Activated CD4-positive, alpha-beta T cell treated with anti-CD3 and anti-CD28 coated beads, Interleukin-2, amount 10 ng/mL, durations not matched to agents 24 days and 14 days (primary cell): Measurements from ENCODE around the gene DIO3. TPM values are rescaled to one million over a fixed set of nuclear protein-coding genes. Genes with fewer than 3 reads are reported as not detected.

Experiments used
- DNase-seq: peaks from one replicate; pipeline ENCODE4 v3.0.0; 2022
- H3K27ac Mint-ChIP-seq: one replicate; pipeline ENCODE4 v1.8.0; 2022; ENCODE audit warnings: mild to moderate bottlenecking, mixed read lengths
- H3K27me3 Mint-ChIP-seq: one replicate; pipeline ENCODE4 v1.8.0; 2022; ENCODE audit warnings: mixed read lengths
- H3K36me3 Mint-ChIP-seq: one replicate; pipeline ENCODE4 v1.8.0; 2022; ENCODE audit warnings: low read depth, mild to moderate bottlenecking, mixed read lengths
- H3K4me1 Mint-ChIP-seq: one replicate; pipeline ENCODE4 v1.8.0; 2021; ENCODE audit warnings: mixed read lengths
- H3K4me3 Mint-ChIP-seq: one replicate; pipeline ENCODE4 v1.8.0; 2022; ENCODE audit warnings: mild to moderate bottlenecking, moderate library complexity, mixed read lengths
- H3K9me3 Mint-ChIP-seq: one replicate; pipeline ENCODE4 v1.8.0; 2021; ENCODE audit warnings: mixed read lengths
- intact Hi-C: fragments of 100-400 bp; cut with micrococcal nuclease; formaldehyde crosslinking; loops from one replicate; pipeline ENCODE4 v1.15.1; 2023
- total RNA-seq: library from RNA; stranded (reverse); gene quantifications from 2 replicates; pipeline ENCODE4 v1.2.3, GENCODE V29; 2022

The DIO3 gene
- total RNA-seq, 1 donor from 2014 or later = not detected

DNA sequence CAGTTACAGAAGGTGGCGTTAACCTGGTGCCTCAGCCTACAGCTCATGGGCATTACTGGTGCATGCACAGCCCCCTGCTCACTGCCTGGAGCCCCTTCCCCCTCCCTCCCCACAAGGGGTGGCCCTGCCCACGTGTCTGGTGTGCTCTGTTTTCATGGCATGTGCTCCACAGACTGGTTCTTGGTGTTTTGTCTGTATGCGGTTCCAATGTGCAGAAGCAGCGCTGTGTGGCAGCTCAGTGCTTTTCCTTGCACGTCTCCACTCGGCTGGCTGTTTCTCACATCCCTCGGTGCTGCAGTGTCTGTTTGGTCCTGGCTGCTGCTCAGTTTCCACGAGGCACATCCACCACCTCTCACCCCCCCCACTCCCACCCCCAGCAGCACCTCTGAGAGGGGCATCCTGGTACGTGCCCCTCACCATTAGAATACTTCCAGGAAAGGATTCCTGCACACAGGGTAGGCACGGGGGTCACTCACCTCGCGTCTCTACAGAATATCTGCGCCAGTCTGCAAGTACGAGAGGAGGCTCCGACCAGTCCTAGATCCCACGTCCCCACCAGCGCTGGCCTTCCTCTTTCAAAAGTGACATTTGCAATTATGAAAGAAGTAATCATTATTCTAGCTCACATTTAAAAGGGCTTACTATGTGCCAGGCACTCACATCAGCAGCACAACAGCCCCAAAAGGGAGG is 27.1 kb downstream of the DIO3 start:
- Mint-ChIP-seq H3K4me1 (peaks cover 2% of the 10 kb centered on the region), H3K9me3 (no peaks in the 10 kb centered on the region), H3K27ac (no peak overlapping the region), H3K27me3 (peaks cover 2% of the 10 kb centered on the region), H3K36me3 (no peaks in the 10 kb centered on the region), H3K4me3 (no peak overlapping the region)
- intact Hi-C loops = no loop called here
- DNase-seq = no peak

DNA sequence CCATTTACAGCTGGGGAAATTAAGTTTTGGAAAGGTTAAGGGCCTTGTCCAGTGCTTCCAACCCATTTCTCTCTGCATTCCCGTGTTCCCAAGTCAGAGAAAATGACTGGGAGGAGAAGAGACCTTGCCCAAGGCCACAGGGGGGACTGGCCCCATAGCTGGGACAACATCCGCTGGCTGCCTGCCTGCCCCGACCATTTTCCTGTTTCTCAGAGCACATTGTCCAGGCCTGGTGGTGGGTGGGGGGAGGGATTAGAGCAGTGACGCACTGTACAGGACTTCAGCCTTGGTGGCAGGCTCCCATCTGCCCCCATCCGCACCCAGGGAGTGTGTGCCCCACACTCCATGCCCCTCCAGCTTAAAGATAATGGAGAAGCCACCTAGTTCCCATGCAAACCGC is 27.7 kb downstream of the DIO3 start:
- no peak overlapping the region for H3K4me3 Mint-ChIP-seq
- H3K4me1 Mint-ChIP-seq = peaks cover 4% of the 10 kb centered on the region
- H3K27me3 Mint-ChIP-seq = peaks cover 2% of the 10 kb centered on the region
- H3K9me3 Mint-ChIP-seq = no peaks in the 10 kb centered on the region
- no peak for DNase-seq
- H3K36me3 Mint-ChIP-seq = no peaks in the 10 kb centered on the region
- H3K27ac Mint-ChIP-seq = no peak overlapping the region
- intact Hi-C loops = no loop called here

DNA sequence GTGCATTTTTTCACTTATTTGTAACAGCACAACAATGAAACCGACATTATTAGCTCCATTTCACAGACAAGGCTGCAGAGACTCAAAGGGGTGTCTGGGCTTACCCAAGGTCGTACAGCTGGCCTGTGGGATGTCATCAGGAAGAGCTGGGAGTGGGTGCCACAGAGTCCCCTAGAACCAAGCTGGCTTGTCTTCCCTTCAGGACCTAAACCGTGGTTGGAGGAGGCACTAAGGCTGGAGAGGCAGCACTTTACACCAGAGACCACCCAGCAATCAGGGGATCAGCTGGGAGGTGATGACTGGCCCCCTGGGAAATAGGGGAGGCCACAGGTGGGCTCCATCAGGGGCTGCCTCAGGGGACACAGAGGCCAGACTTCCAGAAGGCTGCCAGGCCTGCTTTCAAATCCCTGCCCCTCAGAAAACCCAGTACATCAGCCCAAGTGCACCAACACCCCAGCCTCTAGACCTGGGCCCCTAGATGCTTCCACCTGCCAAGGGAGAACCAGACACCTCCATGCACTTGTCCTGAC is 28.3 kb downstream of the DIO3 start:
- peaks cover 2% of the 10 kb centered on the region for H3K27me3 Mint-ChIP-seq
- intact Hi-C loops = no loop called here
- DNase-seq = no peak

DNA sequence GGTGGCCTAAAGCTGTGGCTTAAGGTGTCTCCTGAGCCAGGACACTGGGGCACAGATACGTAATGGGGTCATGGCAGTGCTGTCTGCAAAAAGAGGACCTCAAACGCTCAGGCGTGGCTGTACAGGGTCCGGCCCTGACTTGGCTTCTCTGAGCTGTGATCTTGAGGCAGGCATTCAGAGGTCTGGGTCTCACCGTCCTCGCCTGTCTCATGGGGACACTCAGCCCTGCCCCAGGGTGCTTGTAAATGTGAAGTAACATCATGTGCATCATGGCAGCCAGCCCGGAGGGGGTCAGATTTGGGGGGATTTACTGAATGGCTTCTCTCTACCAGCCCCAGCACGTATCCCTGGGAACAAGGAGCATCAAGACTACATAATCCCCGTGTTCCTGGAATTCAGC is 28.8 kb downstream of the DIO3 start:
- peaks cover 3% of the 10 kb centered on the region for H3K9me3 Mint-ChIP-seq

More for the DNA sequence above, 28.3 kb downstream of the DIO3 start:
- no peak overlapping the region for H3K27ac Mint-ChIP-seq
- no peaks in the 10 kb centered on the region for H3K36me3 Mint-ChIP-seq
- H3K4me1 Mint-ChIP-seq = peaks cover 4% of the 10 kb centered on the region
- H3K4me3 Mint-ChIP-seq = no peak overlapping the region
- no peaks in the 10 kb centered on the region for H3K9me3 Mint-ChIP-seq

DNA sequence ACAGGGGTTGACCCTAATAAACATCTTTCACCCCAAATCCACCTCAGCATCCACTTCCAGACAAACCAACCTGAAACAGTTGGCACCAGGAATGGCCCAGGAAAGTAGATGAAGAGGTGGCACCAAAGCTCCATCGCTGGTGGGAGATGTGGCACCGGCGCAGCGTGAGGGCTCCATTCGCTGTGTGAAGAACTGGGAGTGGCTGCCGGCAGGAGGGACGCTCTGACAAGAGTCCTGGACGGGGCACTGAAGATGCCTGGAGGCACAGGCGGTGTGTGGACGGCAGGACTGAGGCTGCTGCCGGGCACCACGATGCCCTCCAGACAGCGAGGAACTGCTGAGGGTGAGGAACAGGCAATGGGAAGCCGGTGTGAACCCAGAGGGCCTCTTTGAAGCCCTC is 29.3 kb downstream of the DIO3 start:
- no peak overlapping the region for H3K4me3 Mint-ChIP-seq
- no peaks in the 10 kb centered on the region for H3K36me3 Mint-ChIP-seq
- no peak for DNase-seq
- intact Hi-C loops = no loop called here
- peaks cover 7% of the 10 kb centered on the region for H3K9me3 Mint-ChIP-seq
- no peak overlapping the region for H3K27ac Mint-ChIP-seq
- peaks cover 5% of the 10 kb centered on the region for H3K4me1 Mint-ChIP-seq
- H3K27me3 Mint-ChIP-seq = peaks cover 2% of the 10 kb centered on the region

More for the DNA sequence above, 28.8 kb downstream of the DIO3 start:
- no peak for DNase-seq
- Mint-ChIP-seq H3K27ac (no peak overlapping the region), H3K36me3 (no peaks in the 10 kb centered on the region), H3K4me3 (no peak overlapping the region), H3K27me3 (peaks cover 2% of the 10 kb centered on the region), H3K4me1 (peaks cover 4% of the 10 kb centered on the region)
- intact Hi-C loops = no loop called here

DNA sequence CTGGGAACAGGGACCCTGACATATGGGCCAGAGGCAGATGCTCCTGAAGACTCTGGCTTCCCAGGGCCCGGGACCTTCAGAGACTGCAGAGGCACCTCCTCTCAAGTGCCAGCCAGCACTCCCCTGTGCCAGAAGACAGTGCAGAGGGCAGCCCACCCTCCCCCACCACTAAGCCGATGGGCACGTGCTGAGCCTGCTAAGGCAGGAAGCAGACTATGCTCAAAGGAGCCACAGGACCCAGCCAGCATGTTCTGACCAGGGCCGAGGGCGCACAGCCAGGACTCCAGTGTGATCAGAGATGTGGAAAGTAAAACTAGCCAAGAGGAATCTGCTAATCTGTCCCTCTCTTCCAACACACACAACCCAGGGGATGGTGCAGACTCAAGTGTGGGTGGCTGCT is 29.8 kb downstream of the DIO3 start:
- Mint-ChIP-seq H3K36me3 (peaks cover under 1% of the 10 kb centered on the region), H3K9me3 (peaks cover 12% of the 10 kb centered on the region), H3K4me3 (no peak overlapping the region), H3K4me1 (peaks cover 10% of the 10 kb centered on the region), H3K27me3 (peaks cover 2% of the 10 kb centered on the region), H3K27ac (no peak overlapping the region)
- no peak for DNase-seq
- intact Hi-C loops = no loop called here

DNA sequence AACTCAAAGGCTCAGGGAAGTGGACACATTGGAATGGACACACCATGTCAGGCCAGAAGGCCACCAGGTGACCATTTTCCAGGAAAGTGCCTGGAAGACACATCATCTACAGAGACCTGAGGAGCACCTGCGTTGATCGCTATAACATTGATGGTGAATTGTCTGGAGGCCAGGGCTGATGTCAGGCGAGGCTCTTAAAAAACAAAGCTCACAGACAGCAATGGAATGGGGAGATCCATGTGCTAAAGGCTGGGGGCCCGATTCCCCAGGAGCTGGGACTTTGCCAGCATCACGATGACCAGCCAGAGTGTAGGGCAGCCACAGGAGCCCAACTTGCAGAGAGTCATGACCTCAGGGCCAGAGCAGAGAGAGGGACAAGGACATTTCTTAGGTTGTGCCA is 30.3 kb downstream of the DIO3 start:
- Mint-ChIP-seq H3K4me1 (peaks cover 15% of the 10 kb centered on the region), H3K27me3 (peaks cover 2% of the 10 kb centered on the region), H3K4me3 (no peak overlapping the region)

DNA sequence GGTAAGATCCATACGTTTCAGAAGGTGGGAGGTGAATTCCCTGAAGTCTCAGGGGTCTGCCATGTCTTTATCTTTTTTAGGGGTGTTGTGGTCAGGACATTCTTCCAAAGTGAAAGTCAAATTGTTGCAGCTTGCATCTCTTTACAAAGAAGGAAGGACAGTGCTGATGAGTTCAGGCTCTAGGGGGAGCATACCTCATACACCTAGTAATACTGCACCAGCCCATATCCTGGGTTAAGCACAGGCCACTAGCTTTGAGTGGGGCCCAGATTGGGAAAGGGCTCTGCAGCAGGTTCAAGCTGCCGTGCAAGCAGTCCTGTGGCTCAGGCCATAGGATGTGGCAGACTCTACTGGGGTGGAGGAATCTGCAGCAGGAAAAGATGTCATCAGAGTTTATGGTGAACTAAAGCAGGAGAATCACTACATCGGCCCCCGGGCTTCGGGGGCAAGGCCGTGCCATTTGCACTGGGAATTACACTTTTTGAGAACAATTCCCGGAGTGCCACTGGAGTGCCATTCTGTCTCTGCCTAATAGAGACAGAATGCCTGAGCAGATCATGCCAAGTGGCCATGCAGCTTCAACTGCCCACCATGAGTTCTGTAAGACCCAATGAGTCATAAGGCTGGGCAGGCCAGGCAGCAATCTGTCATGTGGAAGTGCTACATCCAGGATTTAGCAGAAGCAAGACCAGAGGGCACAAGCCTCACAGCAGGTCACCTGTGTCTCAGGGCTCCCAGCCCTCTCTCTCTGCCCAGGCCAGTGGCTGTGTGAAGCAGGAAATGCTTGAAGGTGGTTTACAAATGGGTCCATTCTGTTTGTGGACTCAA is 32.3 kb downstream of the DIO3 start:
- intact Hi-C loops = no loop called here
- Mint-ChIP-seq H3K27me3 (peaks cover 2% of the 10 kb centered on the region), H3K4me1 (peaks cover 25% of the 10 kb centered on the region), H3K36me3 (peaks cover 10% of the 10 kb centered on the region), H3K4me3 (no peak overlapping the region), H3K27ac (no peak overlapping the region), H3K9me3 (peaks cover 22% of the 10 kb centered on the region)
- no peak for DNase-seq

More for the DNA sequence above, 30.3 kb downstream of the DIO3 start:
- no peak overlapping the region for H3K27ac Mint-ChIP-seq
- intact Hi-C loops = no loop called here
- peaks cover 3% of the 10 kb centered on the region for H3K36me3 Mint-ChIP-seq
- DNase-seq = no peak
- peaks cover 14% of the 10 kb centered on the region for H3K9me3 Mint-ChIP-seq

DNA sequence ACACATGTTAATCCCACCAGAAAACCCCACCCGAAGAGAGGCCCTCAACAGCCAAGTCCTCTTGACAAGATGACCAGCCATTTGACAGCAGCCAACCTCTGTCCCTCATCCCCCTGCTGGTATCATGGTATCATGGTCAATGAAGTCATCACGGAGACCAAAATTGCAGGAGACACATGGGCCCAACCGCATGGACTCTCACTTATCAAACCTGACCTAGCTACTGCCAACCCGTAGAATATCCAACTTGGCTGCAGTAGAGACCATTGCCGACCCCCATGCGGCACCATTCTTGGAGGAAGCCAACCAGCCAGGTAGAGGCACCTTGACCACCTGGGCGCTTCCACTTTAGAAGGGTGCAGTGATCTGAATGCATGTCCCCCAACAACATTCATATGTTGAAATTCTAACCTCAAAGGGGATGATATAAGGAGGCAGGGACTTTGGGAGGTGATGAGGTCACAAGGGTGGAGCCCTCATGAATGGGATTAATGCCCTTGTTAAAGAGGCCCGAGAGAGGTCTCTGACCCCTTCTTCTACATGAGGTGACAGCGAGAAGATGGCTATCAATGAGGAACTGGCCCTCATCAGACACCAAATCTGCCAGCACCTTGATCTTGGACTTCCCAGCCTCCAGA is 33.3 kb downstream of the DIO3 start:
- Mint-ChIP-seq H3K36me3 (peaks cover 10% of the 10 kb centered on the region), H3K27me3 (peaks cover 2% of the 10 kb centered on the region), H3K4me3 (no peak overlapping the region)

DNA sequence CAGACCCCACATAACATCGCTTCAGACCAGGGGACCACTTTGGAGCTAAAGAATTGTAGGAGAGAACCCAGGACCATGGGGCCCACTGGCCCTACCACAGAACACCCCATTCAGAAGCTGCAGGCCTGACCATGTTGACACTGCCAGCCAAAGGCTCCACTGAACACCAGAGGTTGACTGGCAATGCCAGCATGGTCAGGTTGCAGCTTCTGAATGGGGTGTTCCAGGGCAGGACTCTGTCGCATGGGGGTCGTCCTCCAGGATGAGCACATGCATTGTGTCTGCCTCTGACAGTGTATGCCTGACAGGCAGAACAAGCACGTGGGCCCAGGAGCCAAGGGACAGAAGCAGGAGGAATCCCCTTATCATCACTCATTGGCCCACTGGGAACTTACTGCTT is 34.1 kb downstream of the DIO3 start:
- H3K36me3 Mint-ChIP-seq = peaks cover 10% of the 10 kb centered on the region
- H3K27me3 Mint-ChIP-seq = peaks cover 2% of the 10 kb centered on the region
- intact Hi-C loops = no loop called here
- peaks cover 26% of the 10 kb centered on the region for H3K4me1 Mint-ChIP-seq
- peak overlapping the region; percentile 65 for H3K27ac Mint-ChIP-seq
- no peak for DNase-seq
- peaks cover 22% of the 10 kb centered on the region for H3K9me3 Mint-ChIP-seq
- H3K4me3 Mint-ChIP-seq = no peak overlapping the region

More for the DNA sequence above, 33.3 kb downstream of the DIO3 start:
- intact Hi-C loops = no loop called here
- Mint-ChIP-seq H3K9me3 (peaks cover 22% of the 10 kb centered on the region), H3K4me1 (peaks cover 26% of the 10 kb centered on the region), H3K27ac (no peak overlapping the region)
- no peak for DNase-seq

DNA sequence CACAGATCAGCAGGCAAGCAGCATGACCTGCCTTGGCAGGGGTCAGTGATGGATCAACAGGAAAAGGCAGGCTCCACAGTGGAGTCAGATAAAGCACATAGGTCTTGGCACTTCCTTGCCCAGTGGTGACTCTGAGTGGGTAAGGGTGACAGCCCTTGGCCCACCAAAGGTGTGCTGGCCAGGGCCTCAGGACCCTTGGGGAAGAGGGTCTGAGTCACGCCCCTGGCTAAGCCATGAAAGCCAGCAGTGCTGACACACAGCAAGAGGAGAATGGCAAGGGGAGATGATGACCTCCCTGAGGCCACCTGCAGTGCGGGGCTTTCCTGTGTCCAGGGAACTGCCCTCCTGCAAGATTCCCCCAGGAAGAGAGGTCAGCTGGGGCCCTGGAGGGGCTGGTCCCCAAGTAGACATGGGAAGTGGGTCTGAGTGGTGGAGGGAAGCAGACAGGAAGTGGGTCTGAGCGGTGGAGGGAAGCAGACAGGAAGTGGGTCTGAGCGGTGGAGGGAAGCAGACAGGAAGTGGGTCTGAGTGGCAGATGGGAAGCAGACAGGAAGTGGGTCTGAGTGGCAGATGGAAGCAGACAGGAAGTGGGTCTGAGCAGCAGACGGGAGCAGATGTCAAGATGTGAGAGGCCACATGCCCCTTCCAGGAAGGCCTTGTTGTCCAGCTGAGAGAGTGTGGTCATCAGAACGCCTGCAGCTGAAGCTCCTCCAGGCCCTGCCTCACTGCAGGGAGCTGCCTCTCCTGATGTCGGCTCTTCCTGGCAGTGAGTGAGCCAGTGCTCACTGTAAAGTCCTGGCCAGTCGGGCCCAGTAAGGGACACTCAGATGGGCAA is 34.8 kb downstream of the DIO3 start:
- Mint-ChIP-seq H3K36me3 (peaks cover 10% of the 10 kb centered on the region), H3K27ac (peak overlapping the region; percentile 87)

DNA sequence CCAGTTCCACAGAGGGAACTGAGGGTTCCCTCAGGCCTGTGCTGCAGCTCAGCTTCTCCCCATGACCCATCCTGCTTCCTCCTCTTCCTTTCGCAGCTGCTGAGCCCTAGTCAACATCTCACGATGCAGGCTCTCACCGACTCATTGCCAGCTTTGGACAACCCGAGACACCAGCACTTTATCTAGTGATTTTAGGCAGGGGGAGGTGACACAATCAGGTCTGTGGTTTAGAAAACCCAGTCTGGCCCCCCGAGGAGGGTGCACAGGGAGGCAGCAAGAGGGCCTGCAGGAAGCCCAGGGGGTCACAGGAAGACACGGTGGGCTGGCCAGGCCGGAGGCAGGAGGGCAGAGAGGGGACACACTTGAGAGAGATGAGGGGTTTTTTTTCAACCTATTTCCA is 35.4 kb downstream of the DIO3 start:
- intact Hi-C loops = no loop called here
- peaks cover 10% of the 10 kb centered on the region for H3K36me3 Mint-ChIP-seq

More for the DNA sequence above, 34.8 kb downstream of the DIO3 start:
- DNase-seq = peak; percentile 69
- peaks cover 26% of the 10 kb centered on the region for H3K4me1 Mint-ChIP-seq
- peaks cover 2% of the 10 kb centered on the region for H3K27me3 Mint-ChIP-seq
- H3K4me3 Mint-ChIP-seq = peak overlapping the region; percentile 61
- peaks cover 22% of the 10 kb centered on the region for H3K9me3 Mint-ChIP-seq
- intact Hi-C loops = no loop called here

DNA sequence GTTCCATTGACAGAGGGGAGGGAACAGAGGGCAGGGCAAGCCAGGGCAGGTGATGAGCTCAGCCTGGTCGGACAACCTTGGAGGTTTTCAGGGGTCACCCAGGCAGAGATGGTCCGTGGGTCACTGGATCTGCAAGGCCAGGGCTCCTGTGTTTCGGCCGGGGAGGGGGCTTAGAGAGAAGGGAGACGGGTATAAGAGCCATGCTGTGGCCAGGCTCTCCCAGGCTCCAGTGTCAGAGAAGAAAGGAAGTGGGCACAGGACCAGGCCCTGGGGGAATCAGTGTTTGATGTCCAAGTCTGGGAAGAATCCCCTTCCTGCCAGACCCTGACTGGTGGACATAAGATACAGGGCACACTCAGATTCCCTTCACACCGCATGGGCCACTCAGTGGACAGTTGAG is 36.9 kb downstream of the DIO3 start:
- Mint-ChIP-seq H3K36me3 (peaks cover 10% of the 10 kb centered on the region), H3K4me1 (peaks cover 26% of the 10 kb centered on the region), H3K4me3 (no peak overlapping the region), H3K27me3 (peaks cover 2% of the 10 kb centered on the region), H3K9me3 (peaks cover 22% of the 10 kb centered on the region), H3K27ac (no peak overlapping the region)
- DNase-seq = no peak
- intact Hi-C loops = no loop called here

More for the DNA sequence above, 35.4 kb downstream of the DIO3 start:
- peak overlapping the region; percentile 60 for H3K27ac Mint-ChIP-seq
- peaks cover 2% of the 10 kb centered on the region for H3K27me3 Mint-ChIP-seq
- peaks cover 26% of the 10 kb centered on the region for H3K4me1 Mint-ChIP-seq
- DNase-seq = no peak
- peak overlapping the region; percentile 52 for H3K4me3 Mint-ChIP-seq
- peaks cover 22% of the 10 kb centered on the region for H3K9me3 Mint-ChIP-seq
